Endometrial microvascular endothelial cells (primary cell): ENCODE measurements around the gene RASA3. TPM values are rescaled to one million over a fixed set of nuclear protein-coding genes. Genes with fewer than 3 reads are reported as not detected.
"Not testable (repeated sequence)": the region's sequence is repeated elsewhere in the genome, so short reads cannot be mapped to it uniquely, and the experiment has no call there.

Source experiments
- in situ Hi-C: cut with HindIII; loops from 2 replicates; pipeline ENCODE4 v1.10.0; 2017; ENCODE audit warnings: low sequenced_read_pairs, low pct_unique_long_range_greater_than_20kb; ENCODE audit errors: inconsistent ontology term
- total RNA-seq: library from RNA; depleted of rRNA; stranded (reverse); fragments of >200 nt; gene quantifications from one replicate; pipeline ENCODE4 v1.2.3, GENCODE V29; 2015; ENCODE audit errors: inconsistent ontology term

The RASA3 gene
- total RNA-seq, 1 donor from 2014 or later, result 56.0 TPM

- in situ Hi-C loops, result no loop called here
These were observed 12.8 kb upstream of the RASA3 start for GRCh38 chr13:114145256-114145655.

- in situ Hi-C loops, result no loop called here
These were observed 12.3 kb upstream of the RASA3 start for GRCh38 chr13:114144606-114145244.

- in situ Hi-C loops, result no loop called here
These were observed 11.6 kb upstream of the RASA3 start for GRCh38 chr13:114143806-114144605.

GRCh38 chr13:114142640-114143490, 10.4 kb upstream of the RASA3 start:
- in situ Hi-C loops, result no loop called here

GRCh38 chr13:114142137-114142550, 9.7 kb upstream of the RASA3 start:
- in situ Hi-C loops, result no loop called here

- in situ Hi-C loops, result no loop called here
These were observed 9.0 kb upstream of the RASA3 start for GRCh38 chr13:114141261-114141996.

- in situ Hi-C loops, result no loop called here
These were observed 8.5 kb upstream of the RASA3 start for GRCh38 chr13:114140906-114141250.

GRCh38 chr13:114140131-114140905, 7.9 kb upstream of the RASA3 start:
- in situ Hi-C loops, result no loop called here

- in situ Hi-C loops, result no loop called here
These were observed 4.2 kb upstream of the RASA3 start for GRCh38 chr13:114136576-114136975.

GRCh38 chr13:114135731-114136171, 3.3 kb upstream of the RASA3 start:
- in situ Hi-C loops, result no loop called here

- in situ Hi-C loops, result no loop called here
These were observed 2.7 kb upstream of the RASA3 start for GRCh38 chr13:114134944-114135610.

- in situ Hi-C loops, result no loop called here
These were observed 1.9 kb upstream of the RASA3 start for GRCh38 chr13:114134111-114134943.

- in situ Hi-C loops, result not testable (repeated sequence)
These were observed 1.1 kb upstream of the RASA3 start for GRCh38 chr13:114133552-114133951.

- in situ Hi-C loops, result not testable (repeated sequence)
These were observed 703 bp upstream of the RASA3 start for GRCh38 chr13:114133126-114133525.

- in situ Hi-C loops, result no loop called here
These were observed 622 bp downstream of the RASA3 start for GRCh38 chr13:114131583-114132418.
